Liver (tissue), 9 donors: Measurements from ENCODE around the gene TACC2. TPM values are rescaled to one million over a fixed set of nuclear protein-coding genes. Genes with fewer than 3 reads are reported as not detected.

ENCODE experiments used
- DNase-seq: peaks from one replicate; pipeline ENCODE4 v3.0.0-alpha.2; 2017; ENCODE audit warnings: low spot score
- H3K27ac ChIP-seq, 2 donors: one replicate each; pipeline ENCODE4 v1.7.0; 2013; ENCODE audit warnings: inconsistent platforms in 2 of 2, low read length in 2 of 2, control low read depth in 1 of 2, low read depth in 1 of 2, mild to moderate bottlenecking in 1 of 2
- H3K27me3 ChIP-seq, 4 donors: one replicate each; pipeline versions ENCODE4 v1.6.1 to v1.7.0; 2013; ENCODE audit warnings: low read length in 3 of 4, inconsistent platforms in 1 of 4, mild to moderate bottlenecking in 1 of 4, moderate library complexity in 1 of 4; ENCODE audit not compliant: control insufficient read depth in 4 of 4, insufficient read depth in 4 of 4
- H3K36me3 ChIP-seq, 4 donors: one replicate each; pipeline versions ENCODE4 v1.6.1 to v1.7.0; 2013; ENCODE audit warnings: low read length in 3 of 4, mild to moderate bottlenecking in 3 of 4, low read depth in 1 of 4, moderate library complexity in 1 of 4; ENCODE audit not compliant: control insufficient read depth in 4 of 4, insufficient read depth in 3 of 4
- H3K4me1 ChIP-seq, 4 donors: one replicate each; pipeline versions ENCODE4 v1.6.1 to v1.7.0; 2013; ENCODE audit warnings: low read length in 3 of 4, mild to moderate bottlenecking in 3 of 4, moderate library complexity in 1 of 4; ENCODE audit not compliant: control insufficient read depth in 4 of 4, insufficient read depth in 4 of 4
- H3K4me3 ChIP-seq, 3 donors: one replicate each; pipeline versions ENCODE4 v1.6.1 to v1.7.0; 2013; ENCODE audit warnings: low read length in 3 of 3, control low read depth in 1 of 3, low read depth in 1 of 3, mild to moderate bottlenecking in 1 of 3
- H3K9ac ChIP-seq, 2 donors: one replicate each; pipeline ENCODE4 v1.7.0; 2013; ENCODE audit warnings: low read length in 2 of 2, mild to moderate bottlenecking in 2 of 2, moderate library complexity in 2 of 2, control low read depth in 1 of 2, low read depth in 1 of 2
- H3K9me3 ChIP-seq, 4 donors: one replicate each; pipeline versions ENCODE4 v1.6.1 to v1.7.0; 2013; ENCODE audit warnings: low read length in 3 of 4; ENCODE audit not compliant: control insufficient read depth in 4 of 4
- EGR1 ChIP-seq, 2 donors: IDR thresholded peaks; 2 replicates each; pipeline ENCODE4 v1.6.1; 2016 to 2018; ENCODE audit warnings: antibody characterized with exemption in 2 of 2, low read depth in 2 of 2
- FOXA1 ChIP-seq: IDR thresholded peaks from 2 replicates; pipeline ENCODE4 v1.6.1; 2016; ENCODE audit warnings: antibody characterized with exemption
- FOXA2 ChIP-seq: IDR thresholded peaks from 2 replicates; pipeline ENCODE4 v1.6.1; 2016; ENCODE audit warnings: antibody characterized with exemption
- GABPA ChIP-seq, 2 donors: IDR thresholded peaks in 1 of 2; conservative IDR thresholded peaks in 1 of 2; 2 replicates each; pipeline ENCODE4 v1.6.1; 2016; ENCODE audit warnings: antibody characterized with exemption in 2 of 2, mild to moderate bottlenecking in 1 of 2, moderate library complexity in 1 of 2
- HNF4A ChIP-seq, 2 donors: conservative IDR thresholded peaks; 2 replicates each; pipeline ENCODE4 v1.6.1; 2016; ENCODE audit warnings: antibody characterized with exemption in 2 of 2, mild to moderate bottlenecking in 2 of 2
- JUND ChIP-seq, 2 donors: IDR thresholded peaks; 2 replicates each; pipeline ENCODE4 v1.6.1; 2016; ENCODE audit warnings: antibody characterized with exemption in 2 of 2
- NR2F2 ChIP-seq: IDR thresholded peaks from 2 replicates; pipeline ENCODE4 v1.6.1; 2016; ENCODE audit warnings: antibody characterized with exemption
- RAD21 ChIP-seq, 2 donors: IDR thresholded peaks; 2 replicates each; pipeline ENCODE4 v1.6.1; 2016; ENCODE audit warnings: antibody characterized with exemption in 2 of 2, mild to moderate bottlenecking in 2 of 2
- RXRA ChIP-seq, 2 donors: IDR thresholded peaks; 2 replicates each; pipeline ENCODE4 v1.6.1; 2017 to 2018; ENCODE audit warnings: antibody characterized with exemption in 2 of 2, mild to moderate bottlenecking in 1 of 2
- SP1 ChIP-seq: IDR thresholded peaks from 2 replicates; pipeline ENCODE4 v1.6.1; 2018; ENCODE audit warnings: antibody characterized with exemption, mild to moderate bottlenecking
- TAF1 ChIP-seq: conservative IDR thresholded peaks from 2 replicates; pipeline ENCODE4 v1.6.1; 2016; ENCODE audit warnings: antibody characterized with exemption, mild to moderate bottlenecking
- YY1 ChIP-seq: IDR thresholded peaks from 2 replicates; pipeline ENCODE4 v1.6.1; 2016; ENCODE audit warnings: antibody characterized with exemption, mild to moderate bottlenecking
- WGBS: extraction: QIAGEN DNeasy Blood & Tissue Kit; methylation state at CpG from one replicate; pipeline ENCODE4 v1.1.7; 2013; 5-methylcytosine and 5-hydroxymethylcytosine counted together
- polyA plus RNA-seq, 2 donors: library from polyadenylated mRNA; stranded (reverse) in 1 of 2; unstranded in 1 of 2; fragments of 200-250 nt in 1 of 2; fragments of >200 nt in 1 of 2; fragmentation: Nextera tagmentation in 1 of 2; extraction: Ambion mirVana in 1 of 2; gene quantifications; one replicate each; pipeline versions ENCODE4 v1.2.1 to v1.2.3, GENCODE V29; 2013 to 2015
- total RNA-seq, 2 donors: library from RNA; depleted of rRNA; stranded (reverse); fragments of >200 nt; gene quantifications; one replicate each; pipeline ENCODE4 v1.2.3, GENCODE V29; 2014
- TF ChIP-seq, protein P1 (sequence below): fragments of 150-350 bp; IDR thresholded peaks from 2 replicates; pipeline ENCODE4 v1.5.1; 2017; ENCODE audit warnings: improper control_type of control experiment, low read depth, low read length; ENCODE audit not compliant: missing input control
- TF ChIP-seq, protein P2 (sequence below): IDR thresholded peaks from 2 replicates; pipeline ENCODE4 v1.6.1; 2016; ENCODE audit warnings: antibody characterized with exemption
- TF ChIP-seq, protein P3 (sequence below): IDR thresholded peaks from 2 replicates; pipeline ENCODE4 v1.6.1; 2016; ENCODE audit warnings: antibody characterized with exemption, mild to moderate bottlenecking
- TF ChIP-seq, protein P4 (sequence below): IDR thresholded peaks from 2 replicates; pipeline ENCODE4 v1.6.1; 2016; ENCODE audit warnings: antibody characterized with exemption
- TF ChIP-seq, protein P5 (sequence below): IDR thresholded peaks from 2 replicates; pipeline ENCODE4 v1.6.1; 2016; ENCODE audit warnings: antibody characterized with exemption
- donor health status: healthy.
- donor health status: healthy.
- donor health status: healthy.
- donor health status: healthy.
- donor health status: healthy.

The TACC2 gene
- total and polyA plus RNA-seq, 4 donors: 1.5 to 9.1 (median 7.8) TPM

DNA sequence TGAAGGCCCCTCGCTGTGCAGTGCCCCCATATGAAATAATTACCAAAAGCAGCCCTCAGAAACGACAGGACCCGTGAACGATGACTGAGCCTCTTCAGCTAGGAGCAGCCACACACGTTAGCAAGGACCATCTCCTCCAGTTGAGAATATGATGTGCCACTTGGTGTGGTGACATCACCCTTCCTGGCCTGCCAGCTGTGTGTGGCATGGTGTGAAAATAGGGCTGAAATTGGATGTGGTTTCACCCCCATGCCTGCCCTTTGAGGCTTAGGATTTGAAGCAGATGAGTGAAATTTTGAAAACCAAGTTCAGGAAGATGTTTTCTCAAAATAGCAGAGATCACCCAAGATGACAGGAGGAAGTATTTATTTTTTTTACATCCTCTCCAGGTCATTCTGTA is 233.0 kb downstream of the TACC2 start:
- no peak overlapping the region for H3K9ac ChIP-seq
- H3K27me3 ChIP-seq: no peaks in the 10 kb centered on the region
- DNase-seq: no peak
- H3K36me3 ChIP-seq: peaks cover 0 to 41% (median 15%) of the 10 kb centered on the region in 4 donors
- no peaks in the 10 kb centered on the region for H3K9me3 ChIP-seq
- H3K4me1 ChIP-seq: no peaks in the 10 kb centered on the region
- TF ChIP-seq RAD21 (IDR thresholded peaks at IDR 0.05) (no peak), GABPA (IDR thresholded peaks at IDR 0.05 in 1 of 2, conservative IDR thresholded peaks at IDR 0.05 in 1 of 2) (no peak), JUND (IDR thresholded peaks at IDR 0.05) (no peak), TAF1 (no peak), FOXA2 (no peak), EGR1 (IDR thresholded peaks at IDR 0.05; ENCODE audit: low read depth in 2 of 2) (no peak), YY1 (no peak), SP1 (no peak), NR2F2 (no peak), FOXA1 (no peak)
- TF ChIP-seq, protein P1, sequence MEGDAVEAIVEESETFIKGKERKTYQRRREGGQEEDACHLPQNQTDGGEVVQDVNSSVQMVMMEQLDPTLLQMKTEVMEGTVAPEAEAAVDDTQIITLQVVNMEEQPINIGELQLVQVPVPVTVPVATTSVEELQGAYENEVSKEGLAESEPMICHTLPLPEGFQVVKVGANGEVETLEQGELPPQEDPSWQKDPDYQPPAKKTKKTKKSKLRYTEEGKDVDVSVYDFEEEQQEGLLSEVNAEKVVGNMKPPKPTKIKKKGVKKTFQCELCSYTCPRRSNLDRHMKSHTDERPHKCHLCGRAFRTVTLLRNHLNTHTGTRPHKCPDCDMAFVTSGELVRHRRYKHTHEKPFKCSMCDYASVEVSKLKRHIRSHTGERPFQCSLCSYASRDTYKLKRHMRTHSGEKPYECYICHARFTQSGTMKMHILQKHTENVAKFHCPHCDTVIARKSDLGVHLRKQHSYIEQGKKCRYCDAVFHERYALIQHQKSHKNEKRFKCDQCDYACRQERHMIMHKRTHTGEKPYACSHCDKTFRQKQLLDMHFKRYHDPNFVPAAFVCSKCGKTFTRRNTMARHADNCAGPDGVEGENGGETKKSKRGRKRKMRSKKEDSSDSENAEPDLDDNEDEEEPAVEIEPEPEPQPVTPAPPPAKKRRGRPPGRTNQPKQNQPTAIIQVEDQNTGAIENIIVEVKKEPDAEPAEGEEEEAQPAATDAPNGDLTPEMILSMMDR: no peak
- TF ChIP-seq, protein P2, sequence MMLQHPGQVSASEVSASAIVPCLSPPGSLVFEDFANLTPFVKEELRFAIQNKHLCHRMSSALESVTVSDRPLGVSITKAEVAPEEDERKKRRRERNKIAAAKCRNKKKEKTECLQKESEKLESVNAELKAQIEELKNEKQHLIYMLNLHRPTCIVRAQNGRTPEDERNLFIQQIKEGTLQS: no peak
- TF ChIP-seq, protein P3, sequence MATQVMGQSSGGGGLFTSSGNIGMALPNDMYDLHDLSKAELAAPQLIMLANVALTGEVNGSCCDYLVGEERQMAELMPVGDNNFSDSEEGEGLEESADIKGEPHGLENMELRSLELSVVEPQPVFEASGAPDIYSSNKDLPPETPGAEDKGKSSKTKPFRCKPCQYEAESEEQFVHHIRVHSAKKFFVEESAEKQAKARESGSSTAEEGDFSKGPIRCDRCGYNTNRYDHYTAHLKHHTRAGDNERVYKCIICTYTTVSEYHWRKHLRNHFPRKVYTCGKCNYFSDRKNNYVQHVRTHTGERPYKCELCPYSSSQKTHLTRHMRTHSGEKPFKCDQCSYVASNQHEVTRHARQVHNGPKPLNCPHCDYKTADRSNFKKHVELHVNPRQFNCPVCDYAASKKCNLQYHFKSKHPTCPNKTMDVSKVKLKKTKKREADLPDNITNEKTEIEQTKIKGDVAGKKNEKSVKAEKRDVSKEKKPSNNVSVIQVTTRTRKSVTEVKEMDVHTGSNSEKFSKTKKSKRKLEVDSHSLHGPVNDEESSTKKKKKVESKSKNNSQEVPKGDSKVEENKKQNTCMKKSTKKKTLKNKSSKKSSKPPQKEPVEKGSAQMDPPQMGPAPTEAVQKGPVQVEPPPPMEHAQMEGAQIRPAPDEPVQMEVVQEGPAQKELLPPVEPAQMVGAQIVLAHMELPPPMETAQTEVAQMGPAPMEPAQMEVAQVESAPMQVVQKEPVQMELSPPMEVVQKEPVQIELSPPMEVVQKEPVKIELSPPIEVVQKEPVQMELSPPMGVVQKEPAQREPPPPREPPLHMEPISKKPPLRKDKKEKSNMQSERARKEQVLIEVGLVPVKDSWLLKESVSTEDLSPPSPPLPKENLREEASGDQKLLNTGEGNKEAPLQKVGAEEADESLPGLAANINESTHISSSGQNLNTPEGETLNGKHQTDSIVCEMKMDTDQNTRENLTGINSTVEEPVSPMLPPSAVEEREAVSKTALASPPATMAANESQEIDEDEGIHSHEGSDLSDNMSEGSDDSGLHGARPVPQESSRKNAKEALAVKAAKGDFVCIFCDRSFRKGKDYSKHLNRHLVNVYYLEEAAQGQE: no peak
- TF ChIP-seq, protein P4, sequence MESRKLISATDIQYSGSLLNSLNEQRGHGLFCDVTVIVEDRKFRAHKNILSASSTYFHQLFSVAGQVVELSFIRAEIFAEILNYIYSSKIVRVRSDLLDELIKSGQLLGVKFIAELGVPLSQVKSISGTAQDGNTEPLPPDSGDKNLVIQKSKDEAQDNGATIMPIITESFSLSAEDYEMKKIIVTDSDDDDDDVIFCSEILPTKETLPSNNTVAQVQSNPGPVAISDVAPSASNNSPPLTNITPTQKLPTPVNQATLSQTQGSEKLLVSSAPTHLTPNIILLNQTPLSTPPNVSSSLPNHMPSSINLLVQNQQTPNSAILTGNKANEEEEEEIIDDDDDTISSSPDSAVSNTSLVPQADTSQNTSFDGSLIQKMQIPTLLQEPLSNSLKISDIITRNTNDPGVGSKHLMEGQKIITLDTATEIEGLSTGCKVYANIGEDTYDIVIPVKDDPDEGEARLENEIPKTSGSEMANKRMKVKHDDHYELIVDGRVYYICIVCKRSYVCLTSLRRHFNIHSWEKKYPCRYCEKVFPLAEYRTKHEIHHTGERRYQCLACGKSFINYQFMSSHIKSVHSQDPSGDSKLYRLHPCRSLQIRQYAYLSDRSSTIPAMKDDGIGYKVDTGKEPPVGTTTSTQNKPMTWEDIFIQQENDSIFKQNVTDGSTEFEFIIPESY: no peak
- TF ChIP-seq, protein P5, sequence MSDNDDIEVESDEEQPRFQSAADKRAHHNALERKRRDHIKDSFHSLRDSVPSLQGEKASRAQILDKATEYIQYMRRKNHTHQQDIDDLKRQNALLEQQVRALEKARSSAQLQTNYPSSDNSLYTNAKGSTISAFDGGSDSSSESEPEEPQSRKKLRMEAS: no peak
- no peak overlapping the region for H3K4me3 ChIP-seq
- H3K27ac ChIP-seq: no peak overlapping the region
- 91% methylated on average over 5 of the region's 5 CpGs for WGBS

DNA sequence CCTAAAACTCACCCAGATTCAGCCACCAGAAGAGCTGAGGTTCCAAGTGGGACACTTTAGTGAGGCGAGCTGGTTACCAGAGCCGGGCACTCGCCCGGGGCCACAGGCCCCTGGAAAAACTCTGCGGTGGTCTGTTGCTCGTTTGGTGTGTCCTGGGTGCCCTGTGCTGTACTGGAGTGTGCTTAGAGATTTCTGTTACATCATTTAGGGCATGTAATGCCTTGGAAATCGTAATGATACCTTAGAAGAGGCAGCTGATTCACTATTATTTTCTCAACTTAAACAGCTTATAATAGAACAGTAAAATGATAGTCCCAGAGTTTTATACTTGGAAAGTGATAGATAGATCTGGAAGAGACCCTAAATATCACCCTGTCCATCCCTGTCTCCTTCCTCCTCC is 233.7 kb downstream of the TACC2 start:
- no peak overlapping the region for H3K27ac ChIP-seq
- H3K36me3 ChIP-seq: peaks cover under 1 to 46% (median 16%) of the 10 kb centered on the region in 4 donors
- TF ChIP-seq, protein P5: no peak
- TF ChIP-seq EGR1 (IDR thresholded peaks at IDR 0.05; ENCODE audit: low read depth in 2 of 2) (no peak), SP1 (no peak), FOXA1 (no peak), YY1 (no peak), TAF1 (no peak), HNF4A (conservative IDR thresholded peaks at IDR 0.05) (no peak), RAD21 (IDR thresholded peaks at IDR 0.05) (no peak), RXRA (IDR thresholded peaks at IDR 0.05) (no peak)
- WGBS: 93% methylated on average over 7 of the region's 7 CpGs
- H3K27me3 ChIP-seq: no peaks in the 10 kb centered on the region
- no peaks in the 10 kb centered on the region for H3K4me1 ChIP-seq
- no peak overlapping the region for H3K9ac ChIP-seq
- no peak overlapping the region for H3K4me3 ChIP-seq
- H3K9me3 ChIP-seq: no peaks in the 10 kb centered on the region
- no peak for DNase-seq
